ENCODE measurements around the gene GALNTL6.

- TF ChIP-seq CTCF (IDR thresholded peaks at IDR 0.05) (no peak), EZH2 (IDR thresholded peaks at IDR 0.05; ENCODE audit: borderline replicate concordance, insufficient read depth, low read depth, low read length, poor library complexity, severe bottlenecking) (no peak)
Observed at GRCh38 chr4:172207886-172208285, 394.7 kb downstream of the GALNTL6 start.
